Measurements from ENCODE around the gene ENKUR.
"Not testable (repeated sequence)": the region's sequence is repeated elsewhere in the genome, so short reads cannot be mapped to it uniquely, and the experiment has no call there.

Gene ENKUR

DNA sequence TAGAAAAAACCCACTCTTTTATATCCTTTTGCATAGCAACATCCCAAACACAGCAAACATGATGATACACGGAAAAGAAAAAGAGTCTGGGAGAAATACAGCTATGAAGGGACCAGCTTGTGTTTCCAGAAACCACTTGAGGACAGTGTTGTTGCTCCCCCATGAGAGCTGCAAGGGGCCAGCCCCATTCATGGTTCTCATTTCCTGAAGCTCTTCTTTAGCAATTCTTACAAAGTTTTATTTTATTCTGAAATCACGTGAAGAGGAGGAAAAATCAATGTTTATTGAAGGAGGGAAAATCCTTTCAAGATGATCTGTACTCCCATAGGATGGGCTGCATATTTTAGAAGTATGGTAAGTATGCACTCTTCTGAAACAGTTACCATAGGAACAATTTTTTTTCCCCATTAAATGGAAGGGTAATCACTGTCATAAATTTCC, 46.1 kb downstream of the ENKUR start:
- no peak for DNase-seq

DNA sequence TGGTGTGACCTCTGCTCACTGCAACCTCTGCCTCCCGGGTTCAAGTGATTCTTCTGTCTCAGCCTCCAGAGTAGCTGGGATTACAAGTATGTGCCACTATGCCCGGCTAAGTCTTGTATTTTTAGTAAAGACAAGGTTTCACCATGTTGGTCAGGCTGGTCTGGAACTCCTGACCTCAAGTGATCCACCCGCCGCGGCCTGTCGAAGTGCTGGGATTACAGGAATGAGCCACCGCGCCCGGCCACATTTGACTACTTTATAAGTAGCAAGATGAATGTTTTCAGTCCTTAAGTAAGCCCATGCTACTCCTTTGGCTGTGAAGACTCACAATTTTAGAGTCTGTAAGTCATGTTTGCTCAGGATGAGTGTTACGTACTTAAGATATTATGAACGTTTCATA, 47.0 kb downstream of the ENKUR start:
- not testable (repeated sequence) for DNase-seq

DNA sequence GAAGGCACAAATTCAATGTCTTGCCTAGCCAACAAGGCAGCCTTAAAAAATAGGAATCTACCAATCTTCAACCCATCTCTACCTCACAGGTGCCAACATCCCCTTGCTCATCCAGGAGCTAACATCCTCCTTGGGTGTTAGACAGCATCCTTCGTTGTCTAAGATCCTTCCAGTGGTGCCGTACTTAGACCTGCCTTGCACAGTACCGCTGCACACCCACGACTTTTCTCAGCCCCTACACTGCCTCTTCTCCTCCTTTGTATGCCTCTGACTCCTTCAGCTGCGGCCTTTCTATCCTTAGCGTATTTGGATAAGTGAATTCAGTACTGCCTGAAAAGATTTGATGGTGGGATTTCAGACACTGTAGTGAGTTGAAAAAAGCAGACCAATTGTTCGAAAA, 47.6 kb downstream of the ENKUR start:
- no peak for DNase-seq

DNA sequence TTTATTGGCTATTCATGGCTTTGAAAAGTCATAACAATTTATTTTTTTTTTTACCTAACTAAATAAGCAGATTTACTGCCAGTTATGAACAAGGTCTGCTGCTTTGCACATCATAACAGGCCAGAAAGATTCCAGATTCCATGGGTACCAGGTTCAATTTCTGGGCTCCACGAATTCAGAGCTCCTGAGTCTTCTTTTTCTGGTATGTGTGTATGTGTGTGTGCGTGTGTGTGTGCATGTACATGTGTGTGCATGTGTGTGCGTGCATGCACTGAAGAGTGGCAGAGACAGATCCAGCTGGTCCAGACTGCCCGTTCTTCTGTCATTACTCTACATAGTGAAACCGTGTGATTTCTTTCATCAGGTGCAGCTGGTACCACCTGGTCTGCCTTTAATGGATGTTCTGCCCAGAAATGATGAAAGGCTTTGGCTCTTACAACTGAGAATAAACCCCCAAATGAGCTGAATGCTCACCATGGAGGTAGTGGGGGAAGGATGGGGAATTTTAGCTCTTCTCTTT, 48.9 kb downstream of the ENKUR start:
- no peak for DNase-seq

DNA sequence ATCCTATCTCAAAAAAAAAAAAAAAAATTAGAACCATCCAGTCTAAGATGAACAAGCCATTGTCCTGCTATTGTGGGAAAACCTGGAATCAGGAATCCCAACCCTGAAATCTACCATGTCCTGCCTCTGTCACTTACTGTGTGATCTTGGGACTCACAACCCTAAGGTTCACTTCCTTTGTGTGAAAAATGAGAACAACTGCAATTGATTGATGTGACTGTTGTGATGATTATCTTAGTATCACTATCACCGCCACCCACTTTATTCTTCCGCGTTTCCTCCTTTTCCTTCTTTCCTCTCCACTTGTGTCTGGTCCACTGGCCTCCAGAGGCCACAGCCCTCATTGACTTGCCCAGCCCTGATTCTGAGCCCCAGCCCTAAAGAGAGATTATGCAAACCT, 50.9 kb downstream of the ENKUR start:
- no peak for DNase-seq

DNA sequence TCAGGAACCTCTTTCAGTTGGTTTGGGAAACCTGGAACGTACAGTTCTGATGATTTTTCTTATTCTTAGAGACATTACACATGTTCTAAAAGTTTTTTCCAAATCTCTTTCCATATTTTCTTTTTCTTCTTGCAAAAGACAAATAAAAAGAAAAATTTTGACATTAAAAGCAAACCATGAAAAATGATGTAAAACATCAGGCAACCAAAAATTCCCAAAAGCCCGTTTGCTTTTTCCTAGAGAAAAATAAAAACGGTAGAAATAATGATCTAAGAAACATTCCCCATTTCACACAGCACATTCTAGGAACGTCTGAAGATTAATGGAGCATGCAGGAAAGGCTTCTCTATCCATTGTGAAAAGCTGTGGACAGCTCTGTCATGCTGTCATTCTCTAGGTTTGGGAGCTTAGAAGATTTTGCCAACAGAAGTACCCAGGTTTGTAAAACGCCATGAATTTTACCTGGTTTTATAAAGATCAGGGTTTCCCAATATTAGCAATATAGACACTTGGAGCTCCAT, 52.4 kb downstream of the ENKUR start:
- DNase-seq = no peak

DNA sequence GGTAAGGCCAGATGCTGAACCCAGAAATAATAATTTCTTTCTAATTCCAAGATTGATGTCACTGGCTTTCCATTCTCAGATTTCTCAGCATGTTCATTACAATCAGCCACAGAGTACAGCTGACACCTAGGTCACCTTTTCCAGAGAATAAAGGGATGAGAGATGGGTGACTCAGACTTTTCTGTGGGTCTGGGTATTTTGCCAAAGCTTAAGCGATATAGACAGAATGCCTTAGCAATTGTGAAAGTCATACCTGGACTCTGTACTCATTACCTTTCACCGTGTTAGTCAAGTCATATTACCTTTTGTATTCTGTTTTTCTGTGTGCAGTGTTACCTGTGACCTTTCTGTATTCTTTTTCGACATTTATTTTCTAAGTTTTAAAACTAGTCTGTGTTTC, 53.0 kb downstream of the ENKUR start:
- no peak for DNase-seq

DNA sequence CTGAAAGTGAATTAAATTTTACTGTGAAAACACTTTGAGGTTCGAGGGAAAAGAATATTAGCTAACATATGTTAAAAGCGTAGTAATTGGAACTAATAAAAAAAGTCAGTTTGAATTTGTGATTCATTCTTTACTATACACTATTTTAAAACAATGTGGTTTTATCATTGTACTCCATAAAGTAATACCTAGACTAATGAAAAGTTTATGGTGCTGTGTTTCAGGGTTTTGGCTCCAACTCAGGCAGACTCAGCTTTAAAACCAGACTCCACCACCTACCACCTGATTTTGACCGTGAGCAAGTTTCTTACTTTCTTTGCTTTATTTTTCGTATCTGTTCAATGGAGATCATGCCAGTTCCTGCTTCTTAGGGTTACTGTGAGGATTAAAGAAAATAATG, 54.4 kb downstream of the ENKUR start:
- DNase-seq = no peak

DNA sequence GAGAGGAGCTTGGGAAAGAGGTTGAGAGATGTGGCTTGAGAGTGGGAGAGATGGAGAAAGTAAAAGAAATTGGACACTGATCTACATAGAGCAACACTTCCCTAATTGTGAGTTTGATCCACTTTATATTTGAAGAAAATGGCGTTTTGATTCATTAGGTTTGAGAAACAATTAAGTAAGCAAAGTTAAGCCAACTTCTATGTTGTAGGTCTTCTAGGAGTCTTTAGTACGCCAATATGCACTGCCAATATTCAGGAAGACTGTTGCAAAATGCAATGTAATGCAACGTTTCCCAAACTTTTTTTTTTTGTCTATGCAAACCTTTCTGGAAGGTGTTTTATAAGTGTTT, 56.6 kb downstream of the ENKUR start:
- no peak for DNase-seq

DNA sequence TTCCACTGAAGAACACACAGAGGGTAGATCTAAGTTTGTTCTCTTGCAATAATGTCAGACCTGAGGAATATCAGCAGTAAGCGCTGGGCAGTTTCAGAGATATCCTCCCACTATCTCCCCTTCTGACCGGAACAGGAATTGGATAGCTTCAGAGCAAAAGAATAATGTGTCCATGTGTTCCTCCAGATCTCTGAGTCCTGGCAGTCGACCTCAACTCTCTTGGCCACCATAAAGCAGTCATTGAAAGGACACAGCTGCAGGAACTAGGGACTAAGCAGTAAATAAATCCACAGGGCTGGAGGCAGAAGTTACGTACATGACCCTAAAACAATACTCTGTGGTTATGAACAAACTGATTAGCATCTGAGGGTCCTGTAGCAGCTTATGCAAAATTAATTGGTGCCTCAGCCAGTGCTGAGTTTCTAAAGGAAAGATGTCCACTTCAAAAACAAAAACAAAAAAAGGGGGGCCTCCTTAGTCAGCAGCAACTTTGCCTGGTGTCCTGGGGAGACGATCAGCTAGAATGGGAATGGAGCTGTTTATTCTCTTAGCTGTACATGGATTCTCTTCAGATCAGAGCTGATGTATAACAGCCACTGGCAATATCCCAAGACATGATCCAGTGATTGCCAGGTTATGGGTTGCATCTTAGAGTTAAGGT, 57.1 kb downstream of the ENKUR start:
- no peak for DNase-seq

DNA sequence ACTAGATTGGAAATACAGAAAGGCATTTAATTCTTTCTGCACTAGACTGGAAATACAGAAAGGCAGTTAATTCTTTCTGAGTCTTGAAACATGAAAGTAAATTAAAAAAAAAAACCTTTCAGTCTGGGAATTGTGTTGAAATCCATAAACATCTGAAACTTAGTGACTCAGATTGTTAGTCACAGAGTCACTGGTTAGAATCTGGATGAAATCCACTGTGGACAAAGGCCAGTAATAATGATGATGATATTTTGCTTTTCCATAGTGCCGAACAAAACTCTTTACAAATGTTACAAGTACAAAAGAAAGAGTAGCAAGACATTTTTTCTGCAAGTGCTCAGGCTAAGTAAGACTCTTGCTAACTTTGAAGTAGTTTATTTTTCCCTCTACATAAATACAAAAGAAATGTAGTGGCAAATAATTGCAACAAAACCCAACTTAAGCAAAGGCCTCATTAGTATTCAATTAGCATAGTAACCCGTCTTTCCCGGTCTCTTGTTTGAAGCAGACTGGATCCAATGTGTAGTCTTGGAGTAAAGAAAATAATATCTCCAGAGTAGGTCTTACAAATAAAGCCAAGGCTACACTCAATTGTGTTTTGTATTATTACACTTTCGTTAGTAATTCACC, 57.8 kb downstream of the ENKUR start:
- no peak for DNase-seq

DNA sequence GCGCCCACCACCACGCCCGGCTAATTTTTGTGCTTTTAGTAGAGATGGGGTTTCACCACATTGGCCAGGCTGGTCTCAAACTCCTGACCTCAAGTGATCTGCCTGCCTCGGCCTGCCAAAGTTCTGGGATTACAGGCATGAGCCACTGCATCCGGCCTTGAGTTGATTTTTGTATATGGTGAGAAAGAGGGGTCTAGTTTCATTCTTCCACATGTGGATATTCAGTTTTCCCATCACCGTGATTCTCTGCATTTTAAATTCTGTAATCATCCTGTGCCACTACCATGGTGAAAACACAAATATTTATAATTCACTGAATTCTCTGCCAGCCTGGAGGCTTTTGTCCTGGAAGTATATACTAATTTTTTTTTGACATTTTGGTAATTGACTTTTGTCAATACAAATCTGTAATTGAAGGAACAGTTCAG, 58.3 kb downstream of the ENKUR start:
- DNase-seq = not testable (repeated sequence)

DNA sequence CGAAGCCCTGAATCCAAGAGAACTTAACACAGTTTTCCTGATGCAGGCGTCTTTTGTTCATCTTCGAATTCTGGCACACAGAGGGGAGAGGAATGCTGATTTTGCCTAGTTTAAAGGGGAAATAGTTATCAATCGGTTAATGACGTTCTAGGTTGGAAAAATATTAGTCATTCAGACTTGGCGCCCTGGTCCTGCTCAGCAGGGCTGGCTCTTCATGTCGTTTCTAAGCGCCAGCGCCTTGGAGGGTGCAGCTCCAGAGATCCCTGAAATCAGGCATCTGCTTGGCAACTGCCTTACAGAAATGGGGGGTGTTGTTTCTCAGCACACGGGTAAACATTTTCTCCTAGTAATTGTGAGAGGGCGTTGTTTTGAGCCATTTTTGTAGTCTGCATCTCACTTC, 62.3 kb downstream of the ENKUR start:
- DNase-seq = no peak

DNA sequence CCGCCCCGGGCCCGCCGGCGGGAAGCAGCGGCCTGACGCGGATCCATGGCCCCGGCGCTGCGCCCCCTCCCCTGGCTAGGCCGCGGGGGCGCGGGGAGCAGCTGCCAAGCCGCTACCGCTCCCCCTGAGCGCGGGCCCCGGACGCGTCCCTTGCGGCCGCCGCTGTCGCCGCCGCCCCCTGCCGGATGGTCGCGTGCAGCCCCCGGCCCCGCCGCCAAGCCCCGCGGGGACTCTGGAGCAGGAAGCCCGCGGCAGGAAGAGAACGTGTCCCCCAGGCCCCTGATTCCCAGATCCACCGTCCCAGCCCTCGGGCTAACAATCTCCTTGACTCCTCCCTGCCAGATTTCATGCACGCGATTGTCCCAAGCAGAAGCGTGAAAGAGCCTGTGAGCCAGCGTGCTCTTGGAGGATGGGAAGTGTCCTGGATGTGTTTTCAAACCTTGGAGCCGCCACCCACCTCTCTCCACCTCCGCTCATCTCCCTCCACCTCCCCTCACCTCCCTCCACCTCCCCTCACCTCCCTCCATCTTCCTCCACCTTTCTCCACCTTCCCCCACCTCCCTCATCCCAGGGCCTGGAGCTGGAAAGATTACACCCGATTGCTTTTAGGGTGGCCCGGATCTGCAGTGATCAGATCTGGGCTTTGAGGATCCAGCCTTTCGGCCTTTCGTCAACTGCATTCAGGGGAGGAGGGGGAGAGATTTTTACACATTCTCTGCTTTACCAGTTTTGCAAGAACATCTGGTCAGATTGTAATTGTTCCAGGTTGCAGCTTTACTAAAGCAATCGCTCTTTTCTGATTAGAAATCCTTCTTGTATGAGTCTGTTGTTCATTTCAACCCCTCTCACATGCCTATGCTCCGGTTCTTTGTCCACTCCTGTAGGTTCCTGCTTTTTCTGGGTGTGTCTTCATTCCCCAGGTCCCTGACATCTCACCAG, 63.0 kb downstream of the ENKUR start:
- DNase-seq = peak; percentile 11 to 12

DNA sequence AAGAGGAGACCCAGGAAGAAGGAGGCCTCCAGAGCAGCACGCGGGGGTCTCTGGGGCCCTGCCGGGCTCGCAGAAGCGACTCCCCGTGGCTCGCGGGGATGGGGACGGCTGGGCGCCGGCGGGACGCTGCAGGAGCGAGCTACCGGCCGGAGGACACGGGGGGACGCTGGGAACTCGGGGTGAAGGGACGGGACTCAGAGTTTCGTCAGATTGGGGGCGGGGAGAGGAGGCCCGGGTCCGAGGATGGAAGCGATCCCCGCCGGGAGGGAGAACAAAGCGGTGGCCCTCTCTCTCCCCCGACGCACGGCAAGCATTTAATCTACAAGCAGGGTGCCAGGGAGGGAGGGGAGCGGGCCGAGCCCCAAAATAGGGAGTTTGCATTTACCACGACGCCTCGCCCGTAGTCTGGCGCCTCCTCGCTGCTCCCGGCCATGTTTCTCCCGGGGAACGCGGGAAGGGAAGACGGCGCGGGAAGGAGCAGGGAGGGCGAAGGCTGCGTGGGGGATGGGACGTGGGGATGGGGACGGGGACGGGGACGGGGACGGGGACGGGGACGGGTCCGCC, 63.7 kb downstream of the ENKUR start, which contains the start of gene PRTFDC1:
TSS of gene PRTFDC1 (minus strand) at position 464 of the 564 bp plus-strand sequence. CDS start at position 433, 31 bp downstream.
- DNase-seq = peak; percentile 8 to 11

DNA sequence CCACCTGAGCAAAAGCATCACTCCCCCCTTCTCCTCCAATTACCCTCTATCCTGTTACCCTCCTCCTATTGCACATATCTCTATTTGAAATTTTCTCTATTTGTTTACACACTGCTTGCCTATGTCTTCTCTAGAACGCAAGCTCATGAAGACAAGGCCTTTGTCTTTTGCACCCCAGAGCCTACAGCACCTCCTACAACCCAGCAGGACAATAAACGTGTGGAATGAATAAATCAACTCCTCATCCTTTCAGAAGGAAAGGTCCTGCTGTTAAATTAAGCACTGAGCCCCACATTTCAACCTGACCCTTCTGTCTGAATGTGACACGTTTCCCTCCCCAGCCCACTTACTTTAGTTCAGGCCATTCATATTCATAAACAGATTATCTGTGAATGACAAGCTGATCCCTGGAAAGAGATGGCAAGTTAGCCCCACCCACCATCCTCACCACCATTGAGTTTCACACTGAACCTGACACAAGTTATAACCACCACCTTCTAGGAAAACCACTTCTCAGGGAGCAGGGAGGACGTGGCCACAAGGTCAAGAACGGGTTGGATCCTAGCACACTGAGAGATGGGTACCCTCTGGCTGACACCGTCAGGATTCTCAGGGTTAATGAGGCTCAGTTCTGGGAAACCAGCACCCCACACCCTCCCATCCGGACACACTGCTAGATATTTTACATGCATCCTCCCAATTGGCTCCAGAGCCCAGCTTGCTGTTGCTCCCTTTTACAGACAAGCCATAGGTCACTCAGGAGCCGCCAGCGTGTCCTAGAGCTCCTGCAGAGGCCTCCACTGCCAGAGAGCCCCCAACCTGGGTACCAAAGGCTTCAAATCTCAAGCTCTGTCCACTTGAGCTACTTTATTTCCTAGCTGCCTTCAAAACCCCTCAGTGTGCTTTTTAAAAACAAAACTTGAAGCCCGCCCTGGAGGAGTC, 64.5 kb downstream of the ENKUR start:
- peak; percentile 55 to 70 for DNase-seq

DNA sequence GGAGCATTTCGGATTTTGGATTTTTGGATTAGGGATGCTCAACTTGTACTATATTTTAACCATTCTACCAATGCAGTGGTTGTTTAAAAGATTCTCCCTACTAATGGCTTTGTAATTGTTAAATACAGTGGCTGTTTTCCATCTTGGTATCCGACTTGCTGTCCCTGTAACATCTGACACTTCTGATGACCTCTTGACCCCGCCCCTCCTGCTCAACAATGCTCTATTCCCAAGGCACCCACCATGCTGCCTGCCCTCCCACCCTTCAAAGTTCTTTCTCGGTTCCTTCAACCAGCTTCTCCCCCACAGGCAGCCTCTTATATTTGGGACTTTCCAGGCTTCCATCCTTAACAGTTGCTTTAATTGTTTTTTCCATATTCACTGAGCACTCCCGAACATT, 65.5 kb downstream of the ENKUR start:
- DNase-seq = no peak

DNA sequence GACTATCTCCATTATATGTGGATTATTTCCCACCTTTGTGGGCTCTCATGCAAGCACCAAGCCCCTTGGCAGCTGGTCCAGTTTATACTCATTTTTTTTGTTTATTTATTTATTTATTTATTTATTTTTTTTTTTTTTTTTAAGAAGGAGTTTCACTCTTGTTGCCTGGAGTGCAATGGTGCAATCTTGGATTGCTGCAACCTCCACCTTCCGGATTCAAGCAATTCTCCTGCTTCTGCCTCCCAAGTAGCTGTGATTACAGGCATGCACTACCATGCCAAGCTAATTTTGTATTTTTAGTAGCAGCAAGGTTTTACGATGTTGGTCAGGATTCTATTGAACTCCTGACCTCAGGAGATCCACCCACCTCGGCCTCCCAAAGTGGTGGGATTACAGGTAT, 66.3 kb downstream of the ENKUR start:
- DNase-seq = no peak

DNA sequence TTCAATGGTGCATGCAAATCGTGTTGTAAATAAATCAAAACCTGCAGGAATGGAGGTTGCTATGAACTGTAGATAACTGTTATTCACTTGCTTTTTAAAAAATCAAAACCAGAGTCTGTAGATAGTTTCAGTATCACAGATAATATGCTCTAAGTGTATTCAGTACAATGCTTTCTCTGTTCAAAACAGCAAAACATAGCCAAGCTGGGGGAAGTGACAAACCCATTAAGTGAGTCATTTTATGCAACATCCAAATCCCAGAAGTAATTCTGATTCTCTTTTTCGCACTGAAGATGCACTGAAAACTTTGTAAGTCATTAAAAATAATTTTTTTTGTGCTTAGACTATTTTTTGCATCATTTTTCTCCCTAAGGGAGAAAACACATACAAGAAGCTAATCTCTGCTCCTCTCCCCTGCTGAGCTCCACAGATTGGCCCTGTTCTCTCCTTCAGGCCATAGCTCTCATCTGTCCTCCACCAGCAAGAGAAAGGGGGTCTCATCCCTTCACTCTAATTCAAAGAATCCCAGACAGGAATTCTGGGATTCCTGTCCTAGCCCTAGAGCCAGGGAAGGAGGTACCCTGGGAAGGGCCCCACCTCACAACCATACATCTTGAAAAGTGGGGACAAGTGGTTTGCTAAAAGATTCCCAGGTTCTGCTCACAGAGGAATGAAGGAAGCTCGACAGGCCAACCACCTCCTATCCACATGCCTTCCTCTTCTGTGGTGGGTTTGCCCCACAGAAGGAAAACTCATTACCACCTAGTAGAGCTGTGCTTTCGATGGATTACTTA, 68.5 kb downstream of the ENKUR start:
- no peak for DNase-seq

DNA sequence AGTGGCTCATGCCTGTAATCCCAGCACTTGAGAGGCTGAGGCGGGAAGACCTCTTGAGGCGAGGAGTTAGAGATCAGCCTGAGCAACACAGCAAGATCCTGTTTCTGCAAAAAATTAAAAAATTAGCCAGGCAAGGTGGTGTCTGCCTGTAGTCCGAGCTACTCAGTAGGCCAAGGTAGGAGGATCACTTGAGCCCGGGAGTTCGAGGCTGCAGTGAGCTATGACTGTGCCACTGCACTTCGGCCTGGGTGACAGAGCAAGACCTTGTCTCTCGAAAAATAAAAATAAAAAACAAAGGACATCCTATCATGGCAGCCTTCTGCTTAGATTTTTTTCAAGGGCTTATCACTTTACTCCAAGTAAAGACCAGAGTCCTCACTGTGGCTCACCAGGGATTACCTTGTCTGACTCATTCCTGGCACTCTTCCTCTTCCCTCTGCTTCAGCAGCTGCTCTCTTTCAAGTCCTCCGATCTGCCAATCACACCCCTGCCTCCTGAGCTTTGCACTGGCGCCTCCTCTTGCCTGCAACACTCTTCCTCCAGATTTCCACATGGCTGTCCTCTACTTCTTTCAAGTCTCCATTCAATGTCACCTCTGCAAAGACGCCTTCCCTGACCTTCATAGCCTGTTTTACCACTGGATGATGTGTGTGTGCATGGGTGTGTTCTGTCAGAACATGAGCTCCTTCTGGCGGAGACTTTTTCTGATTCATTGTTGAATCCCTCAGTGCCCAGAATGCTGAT, 71.3 kb downstream of the ENKUR start:
- no peak for DNase-seq

Data from AML-193 (cell line).